GOT3 (cell line): ENCODE data around the gene UBE2J2.

Experiments used
- DNase-seq: peaks from one replicate; lab custom pipeline; 2025; ENCODE audit warnings: mixed read lengths; lab: John Stamatoyannopoulos, UW

UBE2J2 gene

DNA sequence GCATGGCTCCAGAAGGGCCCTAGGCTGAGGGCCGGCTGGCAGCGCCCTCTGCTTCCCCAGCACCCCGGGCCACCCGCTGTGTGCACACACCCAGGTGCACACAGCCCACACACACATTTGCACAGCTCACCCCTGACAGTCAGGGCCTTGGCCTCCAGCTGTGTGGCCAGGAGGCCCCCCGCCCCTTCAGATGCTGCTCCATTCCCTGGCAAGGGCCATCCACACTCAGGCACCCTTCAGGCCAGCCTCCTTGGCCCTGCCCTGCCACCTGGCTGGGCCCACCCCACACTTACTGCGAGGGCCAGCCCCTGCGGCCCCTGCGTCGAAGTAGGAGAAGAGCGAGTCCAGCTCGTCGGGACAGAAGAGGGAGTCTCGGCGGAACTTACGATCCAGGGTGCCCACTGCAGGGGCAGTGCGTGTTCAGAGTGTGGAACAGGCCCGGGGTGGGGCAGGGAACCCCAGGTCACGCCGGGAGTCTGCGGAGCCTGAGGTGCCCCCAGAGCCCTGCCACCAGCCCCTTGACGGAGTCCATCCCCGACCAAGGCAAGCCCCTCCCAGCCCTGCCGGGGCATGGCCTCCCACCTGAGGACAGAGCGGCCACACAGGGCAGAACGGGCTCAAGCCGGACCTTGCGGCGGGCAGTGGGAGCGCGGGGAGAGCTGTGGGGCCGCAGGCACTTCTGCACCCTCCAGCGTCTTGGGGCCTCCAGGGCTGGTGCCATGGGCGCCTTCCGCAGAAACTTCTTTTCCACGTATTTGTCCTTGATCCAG, 21.7 kb upstream of the UBE2J2 start:
- DNase-seq = no peak

DNA sequence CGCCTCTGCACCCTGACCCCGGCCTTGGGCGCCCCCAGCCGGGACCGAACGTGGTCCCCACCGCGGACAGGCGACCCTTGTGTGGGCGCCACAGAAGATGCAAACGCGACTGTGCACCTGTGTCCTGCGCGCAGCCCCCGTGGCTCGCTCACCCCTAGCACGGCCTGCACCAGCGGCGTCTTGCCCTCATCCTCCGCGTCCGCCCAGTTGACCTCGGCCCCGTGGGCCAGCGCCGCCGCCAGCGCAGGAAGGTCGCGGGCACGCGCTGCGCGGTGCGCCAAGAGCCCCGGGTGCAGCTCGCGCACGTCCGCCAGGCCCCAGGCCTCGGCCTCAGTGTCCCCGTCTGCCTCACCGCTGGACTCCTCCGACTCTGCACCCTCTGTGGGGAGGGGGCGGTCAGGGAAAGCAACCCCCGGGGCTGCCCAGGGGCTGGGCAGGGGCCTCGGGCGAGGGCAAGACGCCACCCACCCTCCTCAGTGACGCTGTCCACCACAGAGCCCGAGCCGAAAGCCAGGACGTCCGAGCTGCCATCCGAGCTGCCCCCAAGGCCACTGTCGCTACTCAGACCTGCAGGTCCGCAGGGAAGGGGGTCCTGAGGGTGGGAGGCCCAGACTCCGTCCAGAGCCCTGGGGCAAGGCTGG, 20.7 kb upstream of the UBE2J2 start:
- no peak for DNase-seq

DNA sequence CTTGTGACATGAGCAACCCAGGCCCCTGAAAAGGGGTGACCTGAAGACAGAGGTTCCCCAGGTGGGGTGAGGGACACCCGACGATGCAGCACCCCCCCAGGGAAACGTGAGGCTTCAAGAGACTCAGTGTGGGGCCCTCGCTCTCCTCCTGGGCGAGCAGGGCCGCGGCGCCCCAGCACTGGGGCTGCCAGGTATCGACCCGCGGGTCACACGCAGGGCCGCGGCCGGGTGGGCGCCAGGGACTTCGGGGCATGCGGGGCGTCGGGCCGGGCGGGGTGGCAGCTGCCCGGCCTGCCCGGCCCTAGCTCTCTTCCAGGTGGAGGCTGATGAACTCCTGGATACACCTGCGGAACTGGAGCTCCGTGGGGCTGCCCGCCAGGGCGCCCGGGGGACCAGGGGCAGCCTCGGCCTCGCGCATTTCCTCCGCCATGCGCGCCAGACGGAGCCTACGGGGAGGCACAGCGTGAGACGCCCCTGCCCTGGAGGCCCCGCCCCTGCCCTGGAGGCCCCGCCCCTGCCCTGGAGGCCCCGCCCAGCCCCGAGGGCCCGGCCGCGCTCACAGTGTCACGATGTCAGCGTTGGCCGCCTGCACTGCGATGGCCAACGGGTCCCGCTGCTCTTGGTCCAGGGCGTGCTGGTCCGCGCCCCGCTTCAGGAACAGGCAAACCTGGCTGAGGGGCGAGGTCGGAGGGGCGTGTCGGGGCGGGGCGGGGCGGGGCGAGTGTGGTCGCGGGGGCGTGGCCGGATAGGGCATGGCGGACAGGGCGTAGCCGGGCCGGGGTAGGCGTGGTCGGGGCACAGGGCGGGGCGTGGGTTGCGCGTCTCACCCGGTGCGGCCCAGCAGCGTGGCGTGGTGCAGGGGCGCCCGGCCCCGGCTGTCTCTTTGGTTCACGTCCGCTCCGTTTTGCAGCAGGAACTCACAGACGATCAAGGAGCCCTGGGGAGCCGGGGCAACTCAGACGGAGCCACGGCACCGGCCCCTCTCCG, 19.9 kb upstream of the UBE2J2 start:
- DNase-seq = no peak

DNA sequence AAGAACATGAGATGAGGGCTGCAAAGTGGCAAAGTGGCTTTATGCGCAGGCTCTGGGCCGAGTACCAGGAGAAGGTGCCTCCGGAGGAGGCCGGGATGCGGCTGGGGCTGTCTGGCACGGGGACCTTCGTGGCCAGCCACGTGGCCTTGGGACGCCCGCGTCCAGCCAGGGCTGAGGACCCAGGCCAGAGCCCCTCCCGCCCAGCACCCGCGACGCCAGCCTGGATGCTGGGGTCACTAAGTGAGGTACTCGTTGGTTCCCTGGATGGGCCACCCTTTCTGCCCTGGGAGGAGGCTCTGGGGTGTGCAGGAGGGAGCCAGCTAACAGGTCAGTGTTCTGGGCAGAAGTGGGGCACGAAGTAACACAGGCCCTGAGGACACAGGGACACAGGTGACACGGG, 19.2 kb upstream of the UBE2J2 start:
- no peak for DNase-seq

DNA sequence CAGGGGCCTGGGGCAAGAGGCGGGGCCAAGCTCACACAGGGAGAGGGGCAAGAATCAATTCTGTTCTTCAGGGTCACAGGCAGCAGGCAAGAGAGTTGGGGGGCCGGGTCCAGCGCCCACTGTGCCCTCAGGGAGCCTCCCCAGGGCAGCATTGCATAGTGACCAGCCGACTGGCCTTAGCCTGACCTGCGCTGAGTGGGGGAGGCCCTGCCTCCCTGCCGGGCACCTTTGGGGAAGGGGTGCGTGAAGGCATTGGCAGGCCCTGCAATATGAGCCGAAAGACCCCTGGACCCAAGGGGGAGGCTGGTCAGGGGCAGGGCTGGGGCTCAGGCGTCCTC, 18.8 kb upstream of the UBE2J2 start:
- DNase-seq = no peak

DNA sequence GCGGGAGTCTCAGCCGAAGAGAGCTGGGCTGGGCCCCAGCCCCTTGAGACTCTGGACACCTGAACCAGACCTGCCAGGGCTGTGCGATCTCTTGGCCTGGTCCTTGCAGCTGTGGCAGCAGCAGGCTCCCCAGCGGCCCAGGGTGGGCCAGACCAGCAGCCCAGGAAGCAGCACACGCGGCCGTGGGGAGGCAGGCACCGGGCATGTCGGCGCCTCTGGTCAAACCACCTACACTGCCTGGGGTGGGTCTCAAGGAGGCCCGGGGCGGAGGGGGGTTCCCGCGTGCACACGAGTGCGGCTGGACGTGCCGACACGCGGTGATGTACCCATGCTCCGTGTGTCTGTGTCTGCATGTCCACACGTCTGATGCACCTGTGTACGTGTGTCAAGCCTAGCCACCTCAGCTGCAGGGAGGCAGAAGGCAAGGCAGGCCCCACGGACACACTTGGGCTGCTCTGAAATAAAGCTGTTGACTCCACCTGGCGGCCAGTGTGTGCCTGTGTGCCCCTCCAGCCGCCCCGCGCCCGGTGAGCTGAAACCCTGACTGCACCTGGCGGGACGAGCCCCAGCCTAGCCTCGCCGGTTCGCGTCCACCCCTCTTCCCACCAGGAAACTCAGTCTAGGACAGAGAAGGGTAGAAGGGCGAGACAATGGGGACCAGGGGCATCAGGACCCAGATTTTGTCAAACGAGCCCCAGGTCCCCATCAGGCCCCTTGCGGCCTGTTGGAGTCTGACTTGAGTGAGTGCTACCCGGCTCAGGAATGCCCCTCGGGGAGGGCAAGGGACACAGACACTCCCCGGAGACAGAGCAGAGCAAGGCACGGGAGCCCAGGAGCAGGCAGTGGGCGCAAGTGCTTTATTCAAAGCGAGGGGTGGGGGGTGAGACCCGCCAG, 18.1 kb upstream of the UBE2J2 start:
- no peak for DNase-seq

DNA sequence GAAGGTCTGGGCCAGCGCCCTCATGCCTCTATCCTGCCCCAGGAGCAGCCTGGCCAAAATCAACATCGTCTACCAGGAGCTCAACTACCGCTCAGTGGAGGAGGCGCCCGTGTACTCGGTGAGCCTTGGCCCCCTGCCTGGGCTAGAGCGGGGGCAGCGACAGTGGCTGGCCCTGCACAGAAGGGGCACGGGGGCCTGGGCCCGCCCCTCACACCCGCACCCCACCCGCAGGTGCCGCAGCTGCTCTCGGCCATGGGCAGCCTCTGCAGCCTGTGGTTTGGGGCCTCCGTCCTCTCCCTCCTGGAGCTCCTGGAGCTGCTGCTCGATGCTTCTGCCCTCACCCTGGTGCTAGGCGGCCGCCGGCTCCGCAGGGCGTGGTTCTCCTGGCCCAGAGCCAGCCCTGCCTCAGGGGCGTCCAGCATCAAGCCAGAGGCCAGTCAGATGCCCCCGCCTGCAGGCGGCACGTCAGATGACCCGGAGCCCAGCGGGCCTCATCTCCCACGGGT, 17.4 kb upstream of the UBE2J2 start:
- no peak for DNase-seq

DNA sequence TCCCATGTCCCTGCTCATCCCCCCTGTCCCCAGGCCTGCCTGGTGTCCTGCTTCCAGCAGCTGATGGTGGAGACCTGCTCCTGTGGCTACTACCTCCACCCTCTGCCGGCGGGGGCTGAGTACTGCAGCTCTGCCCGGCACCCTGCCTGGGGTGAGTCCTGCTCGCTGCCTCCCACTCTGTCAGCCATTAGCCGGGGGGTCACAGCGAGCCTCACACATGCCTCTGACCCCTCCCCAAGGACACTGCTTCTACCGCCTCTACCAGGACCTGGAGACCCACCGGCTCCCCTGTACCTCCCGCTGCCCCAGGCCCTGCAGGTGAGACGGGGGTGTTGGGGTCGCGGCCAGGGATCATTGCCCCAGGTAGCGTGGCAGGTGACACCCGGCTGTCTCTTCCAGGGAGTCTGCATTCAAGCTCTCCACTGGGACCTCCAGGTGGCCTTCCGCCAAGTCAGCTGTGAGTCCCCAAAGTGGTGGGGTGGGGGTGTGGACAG, 16.6 kb upstream of the UBE2J2 start:
- DNase-seq = peak; percentile 52

DNA sequence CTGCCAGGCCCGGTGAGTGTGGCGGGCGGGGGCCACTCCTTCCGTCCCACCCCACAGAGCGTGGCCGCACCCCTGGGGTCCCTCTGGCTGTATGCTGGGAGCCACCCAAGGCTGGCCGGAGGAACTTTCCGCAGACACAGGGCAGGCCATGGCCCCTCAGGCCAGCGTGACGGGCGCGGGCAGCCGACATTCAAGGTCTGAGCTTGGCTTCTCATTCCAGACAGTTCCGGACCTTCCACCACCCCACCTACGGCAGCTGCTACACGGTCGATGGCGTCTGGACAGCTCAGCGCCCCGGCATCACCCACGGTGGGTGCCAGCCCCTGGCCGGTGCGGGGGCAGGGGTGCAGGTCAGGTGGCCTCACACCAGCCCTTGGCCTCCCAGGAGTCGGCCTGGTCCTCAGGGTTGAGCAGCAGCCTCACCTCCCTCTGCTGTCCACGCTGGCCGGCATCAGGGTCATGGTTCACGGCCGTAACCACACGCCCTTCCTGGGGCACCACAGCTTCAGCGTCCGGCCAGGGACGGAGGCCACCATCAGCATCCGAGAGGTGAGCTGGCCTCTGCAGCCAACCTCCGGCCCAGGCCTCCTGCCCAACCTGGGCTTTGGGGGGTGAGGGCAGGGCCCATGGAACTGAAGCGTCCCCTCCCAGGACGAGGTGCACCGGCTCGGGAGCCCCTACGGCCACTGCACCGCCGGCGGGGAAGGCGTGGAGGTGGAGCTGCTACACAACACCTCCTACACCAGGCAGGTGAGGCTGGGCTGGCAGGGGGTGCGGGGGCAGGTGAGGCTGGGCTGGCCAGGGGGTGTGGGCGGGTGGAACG, 13.8 kb upstream of the UBE2J2 start:
- no peak for DNase-seq

DNA sequence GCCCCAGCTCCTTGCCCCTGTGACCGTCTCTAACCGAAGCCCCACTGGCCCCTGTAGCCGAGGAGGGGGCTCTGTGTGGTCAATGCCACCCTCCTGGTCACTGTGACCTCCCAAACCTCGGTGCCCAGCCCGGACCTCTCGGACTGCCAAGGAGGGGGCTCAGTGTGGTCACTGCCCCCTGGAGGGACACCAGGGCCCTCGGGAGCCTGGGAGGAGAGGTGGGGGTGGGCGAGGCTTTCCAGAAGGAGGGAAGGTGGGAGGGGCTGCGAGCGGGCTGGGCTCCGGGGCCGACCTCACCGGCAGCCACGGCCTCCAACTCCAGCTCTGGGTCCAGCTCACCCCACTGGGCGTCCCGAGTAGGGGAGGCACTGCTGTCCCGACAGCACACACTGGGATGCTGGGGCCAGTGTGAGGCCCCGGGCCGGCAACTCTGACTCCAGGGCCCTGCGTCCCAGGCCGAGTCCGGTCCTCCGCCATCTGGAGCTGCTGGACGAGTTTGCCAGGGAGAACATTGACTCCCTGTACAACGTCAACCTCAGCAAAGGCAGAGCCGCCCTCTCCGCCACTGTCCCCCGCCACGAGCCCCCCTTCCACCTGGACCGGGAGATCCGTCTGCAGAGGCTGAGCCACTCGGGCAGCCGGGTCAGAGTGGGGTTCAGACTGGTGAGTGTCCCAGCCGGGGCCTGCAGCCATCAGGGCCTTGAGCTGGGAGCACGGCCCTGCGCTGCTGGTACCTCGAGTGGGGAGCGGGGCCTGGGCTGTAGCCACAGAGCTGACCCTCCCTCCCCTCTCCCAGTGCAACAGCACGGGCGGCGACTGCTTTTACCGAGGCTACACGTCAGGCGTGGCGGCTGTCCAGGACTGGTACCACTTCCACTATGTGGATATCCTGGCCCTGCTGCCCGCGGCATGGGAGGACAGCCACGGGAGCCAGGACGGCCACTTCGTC, 12.9 kb upstream of the UBE2J2 start:
- DNase-seq = no peak

DNA sequence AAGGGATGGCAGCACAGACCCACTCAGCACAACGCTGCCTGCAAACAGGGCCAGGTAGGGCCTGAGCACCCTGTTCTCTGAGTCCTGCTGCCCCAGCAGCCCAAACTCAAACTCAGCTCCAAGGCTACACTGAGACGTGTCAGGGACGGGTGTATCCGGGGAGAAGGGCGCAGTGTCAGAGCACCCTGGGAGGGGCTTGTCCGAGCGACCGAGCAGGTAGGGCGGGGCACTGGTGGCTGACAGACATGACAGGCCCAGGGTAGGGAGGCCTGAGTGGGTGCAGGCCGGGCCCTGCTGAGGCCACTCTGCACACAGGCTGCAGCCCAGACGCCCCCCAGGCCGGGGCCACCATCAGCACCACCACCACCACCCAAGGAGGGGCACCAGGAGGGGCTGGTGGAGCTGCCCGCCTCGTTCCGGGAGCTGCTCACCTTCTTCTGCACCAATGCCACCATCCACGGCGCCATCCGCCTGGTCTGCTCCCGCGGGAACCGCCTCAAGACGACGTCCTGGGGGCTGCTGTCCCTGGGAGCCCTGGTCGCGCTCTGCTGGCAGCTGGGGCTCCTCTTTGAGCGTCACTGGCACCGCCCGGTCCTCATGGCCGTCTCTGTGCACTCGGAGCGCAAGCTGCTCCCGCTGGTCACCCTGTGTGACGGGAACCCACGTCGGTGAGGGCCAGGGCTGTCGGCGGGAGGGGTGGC, 12.1 kb upstream of the UBE2J2 start:
- no peak for DNase-seq

DNA sequence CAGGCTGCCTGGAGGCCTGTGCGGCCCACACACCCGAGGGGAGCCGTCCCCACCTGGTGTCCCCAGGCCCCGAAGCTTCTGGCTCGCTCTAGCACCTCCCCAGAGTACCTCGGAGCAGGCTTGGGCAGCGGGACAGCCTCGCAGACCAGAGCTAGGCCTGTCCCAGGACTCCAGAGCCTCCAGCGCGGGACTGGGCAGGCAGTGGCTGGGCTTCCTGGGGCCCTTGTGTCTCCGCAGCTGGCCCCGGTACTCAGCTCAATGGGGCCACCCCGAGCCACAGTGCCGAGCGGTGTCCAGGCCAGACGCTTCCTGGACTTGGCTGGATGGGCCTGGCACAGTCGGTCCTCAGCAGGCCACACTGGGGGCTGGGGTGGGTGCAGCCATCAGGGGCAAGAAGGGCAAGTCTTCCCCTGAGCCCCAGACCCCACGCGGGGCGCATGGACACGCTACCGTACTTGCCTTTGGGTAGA, 11.5 kb upstream of the UBE2J2 start:
- DNase-seq = no peak

DNA sequence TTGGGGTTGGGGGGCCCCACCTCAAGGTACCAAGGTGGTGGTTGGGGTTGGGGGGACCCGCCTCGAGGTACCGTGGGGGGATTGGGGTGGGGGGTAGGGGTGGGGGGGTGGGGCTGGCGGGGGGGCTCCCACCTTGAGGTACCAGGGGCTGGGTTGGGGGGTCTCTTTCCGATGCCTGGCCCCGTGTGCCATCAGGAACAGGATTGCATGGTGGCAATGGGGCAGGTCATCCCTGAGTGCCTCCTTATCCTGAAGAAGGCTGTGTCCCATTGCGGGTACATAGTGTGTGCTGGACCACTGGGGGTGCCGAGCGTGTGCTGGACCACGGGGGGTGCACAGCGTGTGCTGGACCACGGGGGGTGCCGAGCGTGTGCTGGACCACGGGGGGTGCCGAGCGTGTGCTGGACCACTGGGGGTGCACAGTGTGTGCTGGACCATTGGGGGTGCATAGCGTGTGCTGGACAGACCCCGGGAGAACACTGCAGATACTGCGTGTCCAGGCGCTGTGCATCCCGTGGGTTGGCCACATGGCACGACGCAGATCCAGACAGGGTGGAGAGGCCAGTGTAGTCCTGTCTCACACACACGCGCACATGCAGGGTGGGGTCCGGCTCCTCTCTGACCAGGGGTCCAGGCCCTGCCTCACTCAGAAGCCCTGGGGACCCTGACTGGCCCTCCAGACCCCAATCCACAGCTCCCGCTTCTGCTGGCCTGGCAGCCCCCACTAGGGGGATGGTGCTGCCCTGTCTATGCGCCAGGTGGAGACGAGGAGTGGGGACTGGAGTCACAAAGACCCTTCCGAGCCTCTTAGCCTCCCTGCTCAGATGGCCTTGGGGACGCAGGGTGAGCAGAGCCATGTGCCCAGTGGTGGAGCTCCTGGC, 10.8 kb upstream of the UBE2J2 start:
- DNase-seq = no peak

DNA sequence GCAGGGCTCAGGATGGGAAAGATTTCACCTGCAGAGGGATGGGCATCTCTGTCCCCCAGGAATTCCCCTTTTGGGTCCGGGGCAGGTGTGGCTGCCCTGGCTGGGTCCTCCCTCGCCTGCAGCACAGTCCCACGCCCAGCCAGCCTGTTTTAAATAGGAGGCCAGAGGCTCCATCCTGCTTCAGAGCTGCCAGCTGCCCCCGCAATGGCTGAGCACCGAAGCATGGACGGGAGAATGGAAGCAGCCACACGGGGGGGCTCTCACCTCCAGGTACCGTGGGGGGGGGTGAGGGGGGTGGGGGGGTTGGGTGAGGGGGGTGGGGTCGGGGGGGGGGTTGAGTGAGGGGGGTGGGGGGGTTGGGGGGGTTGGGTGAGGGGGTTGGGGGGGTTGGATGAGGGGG, 10.2 kb upstream of the UBE2J2 start:
- no peak for DNase-seq

DNA sequence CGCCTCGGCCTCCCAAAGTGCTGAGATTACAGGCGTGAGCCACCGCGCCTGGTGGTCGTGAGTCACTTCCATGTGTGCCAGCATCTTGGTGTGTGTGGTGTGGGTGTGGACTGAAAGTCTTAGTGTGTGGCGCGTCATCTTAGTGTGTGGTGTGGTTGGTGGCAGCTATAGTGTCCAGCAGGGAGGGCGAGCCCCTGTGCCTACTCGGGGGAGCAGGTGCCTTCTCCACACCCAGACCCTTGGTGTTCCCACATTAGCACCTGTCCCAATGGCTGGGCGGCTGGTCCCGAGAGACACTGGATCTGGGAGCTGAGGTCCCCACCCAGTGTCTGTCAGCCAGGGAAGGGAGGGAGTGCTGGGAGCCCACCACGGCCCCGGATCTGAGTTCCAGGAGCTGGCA, 9.3 kb upstream of the UBE2J2 start:
- no peak for DNase-seq

DNA sequence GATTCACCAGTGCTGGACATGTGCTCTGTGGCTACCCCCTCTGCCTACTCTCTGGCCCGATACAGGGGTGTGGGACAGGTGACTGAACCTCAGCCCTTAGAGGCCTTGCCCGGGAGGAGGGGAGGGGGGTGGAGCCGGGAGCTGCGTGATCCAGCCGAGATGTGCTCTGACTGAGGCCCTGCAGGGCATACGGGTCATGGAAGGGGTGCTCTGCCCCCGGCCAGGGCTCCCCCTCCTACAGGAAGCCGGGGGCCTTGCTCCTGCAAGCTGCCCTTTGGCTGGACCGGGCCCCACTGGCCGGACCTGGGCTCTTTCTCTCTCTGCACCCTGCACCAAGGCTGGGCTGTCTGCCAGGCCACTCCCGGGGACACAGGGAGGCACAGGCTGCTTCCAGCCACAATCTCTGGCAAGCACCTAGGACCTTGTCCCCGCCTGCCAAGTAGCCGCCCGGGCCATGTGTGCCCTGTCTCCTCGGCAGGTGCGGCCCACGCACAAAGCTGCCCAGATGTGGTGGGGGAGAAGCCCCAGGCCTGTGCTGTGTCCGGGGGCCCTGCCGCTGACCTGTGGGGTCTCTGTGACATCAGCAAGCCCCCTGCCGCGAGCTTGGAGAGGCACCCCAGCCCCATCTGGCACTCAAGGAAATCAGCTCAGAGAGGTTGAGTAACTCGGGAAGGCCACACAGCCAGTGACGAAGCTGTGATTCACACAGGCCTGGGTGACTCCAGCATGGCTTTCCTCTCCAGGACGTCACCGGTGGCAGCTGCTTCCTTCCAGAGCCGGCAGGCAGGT, 8.1 kb upstream of the UBE2J2 start:
- no peak for DNase-seq
